GM18873 (cell line): ENCODE data around the gene C12orf42.
A peak's percentile ranks its signal among the peaks of the same experiment; 100 is the strongest.
"Not testable (repeated sequence)": the region's sequence is repeated elsewhere in the genome, so short reads cannot be mapped to it uniquely, and the experiment has no call there.

ENCODE experiments used
- ATAC-seq: cut with Tn5 transposase; IDR thresholded peaks from one replicate; pipeline ENCODE4 v1.9.1; 2021; ENCODE audit warnings: mild to moderate bottlenecking, moderate library complexity, moderate number of reproducible peaks; ENCODE audit not compliant: unreplicated experiment, low FRiP score

The C12orf42 gene

GRCh38 chr12:103498990-103499389 lies 3.2 kb upstream of the C12orf42 start:
- no peak for ATAC-seq

GRCh38 chr12:103494734-103495468 lies 867 bp downstream of the C12orf42 start:
- ATAC-seq = no peak

GRCh38 chr12:103494051-103494733 lies 1.6 kb downstream of the C12orf42 start:
- ATAC-seq = no peak

GRCh38 chr12:103493199-103493598 lies 2.6 kb downstream of the C12orf42 start:
- ATAC-seq = no peak

- ATAC-seq = no peak
Observed at GRCh38 chr12:103482365-103482764, 13.4 kb downstream of the C12orf42 start.

- ATAC-seq = no peak
Observed at GRCh38 chr12:103475073-103475472, 20.7 kb downstream of the C12orf42 start.

- ATAC-seq = no peak
Observed at GRCh38 chr12:103470664-103471063, 25.1 kb downstream of the C12orf42 start.

GRCh38 chr12:103469719-103470118 lies 26.0 kb downstream of the C12orf42 start:
- no peak for ATAC-seq

- no peak for ATAC-seq
Observed at GRCh38 chr12:103468837-103469236, 26.9 kb downstream of the C12orf42 start.

- peak; percentile 97 for ATAC-seq
Observed at GRCh38 chr12:103462675-103463074, 33.1 kb downstream of the C12orf42 start.

GRCh38 chr12:103457471-103457870 lies 38.3 kb downstream of the C12orf42 start:
- no peak for ATAC-seq

GRCh38 chr12:103456006-103456405 lies 39.8 kb downstream of the C12orf42 start:
- ATAC-seq = no peak

- ATAC-seq = peak; percentile 77
Observed at GRCh38 chr12:103455020-103455763, 40.6 kb downstream of the C12orf42 start.

- no peak for ATAC-seq
Observed at GRCh38 chr12:103444983-103445382, 50.8 kb downstream of the C12orf42 start.

- ATAC-seq = no peak
Observed at GRCh38 chr12:103442822-103443221, 52.9 kb downstream of the C12orf42 start.

- ATAC-seq = no peak
Observed at GRCh38 chr12:103442182-103442555, 53.6 kb downstream of the C12orf42 start.

- peak; percentile 98 for ATAC-seq
Observed at GRCh38 chr12:103441437-103442181, 54.2 kb downstream of the C12orf42 start.

- ATAC-seq = not testable (repeated sequence)
Observed at GRCh38 chr12:103434165-103435105, 61.3 kb downstream of the C12orf42 start.

- ATAC-seq = no peak
Observed at GRCh38 chr12:103431950-103432349, 63.8 kb downstream of the C12orf42 start.

GRCh38 chr12:103431387-103431786 lies 64.4 kb downstream of the C12orf42 start:
- ATAC-seq = no peak
